Prostate gland (tissue), 2 donors: ENCODE results near the gene MYO9A.

Experiments
- CTCF ChIP-seq, 4 experiments: fragments of 200-600 bp in 2 of 4; fragments of 450-650 bp in 2 of 4; sonication (generic) in 2 of 4; IDR thresholded peaks; 1 replicate in 3 of 4; 2 replicates in 1 of 4; pipeline ENCODE4 v1.5.1; 2016 to 2019; ENCODE audit warnings: antibody characterized with exemption in 4 of 4, mild to moderate bottlenecking in 2 of 4, moderate library complexity in 2 of 4
- POLR2A ChIP-seq: fragments of 450-650 bp; IDR thresholded peaks from one replicate; pipeline ENCODE4 v1.6.1; 2016; ENCODE audit warnings: antibody characterized with exemption, mild to moderate bottlenecking

GRCh38 chr15:72047020-72047419 is 70.9 kb downstream of the MYO9A start:
- TF ChIP-seq CTCF (IDR thresholded peaks at IDR 0.05) (no peak), POLR2A (no peak)
